Kidney tubule cell (primary cell): ENCODE results near the gene ACTL6B.

Experiments
- DNase-seq: peaks from one replicate; pipeline ENCODE4 v3.0.0-alpha.2; 2018; ENCODE audit warnings: low spot score

Gene ACTL6B

GRCh38 chr7:100683659-100684533 is 27.6 kb upstream of the ACTL6B start:
- DNase-seq: no peak

- no peak for DNase-seq
Observed at GRCh38 chr7:100682991-100683658, 26.9 kb upstream of the ACTL6B start.

- no peak for DNase-seq
Observed at GRCh38 chr7:100682228-100682741, 26.0 kb upstream of the ACTL6B start.

GRCh38 chr7:100681491-100682227 is 25.4 kb upstream of the ACTL6B start:
- no peak for DNase-seq

- DNase-seq: no peak
Observed at GRCh38 chr7:100680576-100681271, 24.5 kb upstream of the ACTL6B start.

GRCh38 chr7:100679927-100680575 is 23.8 kb upstream of the ACTL6B start:
- no peak for DNase-seq

- no peak for DNase-seq
Observed at GRCh38 chr7:100679129-100679926, 23.1 kb upstream of the ACTL6B start.

- no peak for DNase-seq
Observed at GRCh38 chr7:100678291-100678984, 22.2 kb upstream of the ACTL6B start.

- DNase-seq: no peak
Observed at GRCh38 chr7:100677308-100678267, 21.3 kb upstream of the ACTL6B start.

GRCh38 chr7:100676501-100677306 is 20.5 kb upstream of the ACTL6B start:
- DNase-seq: no peak

GRCh38 chr7:100675581-100676350 is 19.5 kb upstream of the ACTL6B start:
- DNase-seq: peak; percentile 80

- no peak for DNase-seq
Observed at GRCh38 chr7:100675105-100675451, 18.8 kb upstream of the ACTL6B start.

- DNase-seq: peak; percentile 22
Observed at GRCh38 chr7:100674411-100675104, 18.3 kb upstream of the ACTL6B start.

- DNase-seq: no peak
Observed at GRCh38 chr7:100673942-100674410, 17.7 kb upstream of the ACTL6B start.

GRCh38 chr7:100673302-100673941 is 17.2 kb upstream of the ACTL6B start, which contains the start of gene GNB2:
GNB2 (plus strand) TSS chr7:100673740; CDS start chr7:100676266, 2,526 bp downstream.
- peak; percentile 99 for DNase-seq
